GM19193 (cell line): ENCODE results near the gene ANP32B.

Experiments
- POLR2A ChIP-seq: IDR thresholded peaks from 4 replicates; pipeline ENCODE4 v1.6.1; 2011; ENCODE audit not compliant: insufficient read depth, insufficient read length; ENCODE audit errors: extremely low read depth

Gene ANP32B

GRCh38 chr9:97962575-97962974 is 20.6 kb upstream of the ANP32B start:
- TF ChIP-seq POLR2A: no peak

GRCh38 chr9:97963232-97963631 is 19.9 kb upstream of the ANP32B start:
- no peak for TF ChIP-seq POLR2A

- TF ChIP-seq POLR2A: no peak
Measured at GRCh38 chr9:97964901-97965300, 18.2 kb upstream of the ANP32B start.

GRCh38 chr9:97966493-97966892 is 16.6 kb upstream of the ANP32B start:
- TF ChIP-seq POLR2A: no peak

- no peak for TF ChIP-seq POLR2A
Measured at GRCh38 chr9:97969014-97969413, 14.1 kb upstream of the ANP32B start.

GRCh38 chr9:97970165-97970564 is 13.0 kb upstream of the ANP32B start:
- TF ChIP-seq POLR2A: no peak

GRCh38 chr9:97972753-97973152 is 10.4 kb upstream of the ANP32B start:
- TF ChIP-seq POLR2A: no peak

- TF ChIP-seq POLR2A: no peak
Measured at GRCh38 chr9:97975376-97975775, 7.8 kb upstream of the ANP32B start.

- no peak for TF ChIP-seq POLR2A
Measured at GRCh38 chr9:97978371-97979130, 4.6 kb upstream of the ANP32B start.

GRCh38 chr9:97979788-97980478 is 3.2 kb upstream of the ANP32B start:
- TF ChIP-seq POLR2A: no peak

GRCh38 chr9:97980479-97980803 is 2.7 kb upstream of the ANP32B start:
- no peak for TF ChIP-seq POLR2A

- TF ChIP-seq POLR2A: no peak
Measured at GRCh38 chr9:97980918-97981845, 2.0 kb upstream of the ANP32B start.

GRCh38 chr9:97981846-97982682 is 1.1 kb upstream of the ANP32B start:
- TF ChIP-seq POLR2A: no peak

GRCh38 chr9:97983589-97984187 is 547 bp downstream of the ANP32B start:
- no peak for TF ChIP-seq POLR2A
